Keratinocyte (primary cell): ENCODE results near the gene RAD23B.

Source experiments
- EZH2 ChIP-seq: IDR thresholded peaks from one replicate; pipeline ENCODE4 v1.6.1; 2012; ENCODE audit warnings: inconsistent platforms, mild to moderate bottlenecking, low read length, moderate library complexity
- TF ChIP-seq, protein P1 (sequence below), 3 experiments: IDR thresholded peaks in 1 of 3; conservative IDR thresholded peaks in 1 of 3; optimal IDR thresholded peaks in 1 of 3; 2 replicates in 2 of 3; 3 replicates in 1 of 3; pipeline versions ENCODE3 to v1.5.1; 2011; ENCODE audit warnings: low read length in 3 of 3, mild to moderate bottlenecking in 3 of 3, moderate library complexity in 2 of 3, control low read depth in 1 of 3, inconsistent platforms in 1 of 3; ENCODE audit not compliant: insufficient read depth in 2 of 3; ENCODE audit errors: extremely low read depth in 1 of 3

GRCh38 chr9:107333363-107333762 is 50.3 kb downstream of the RAD23B start:
- TF ChIP-seq, protein P1, sequence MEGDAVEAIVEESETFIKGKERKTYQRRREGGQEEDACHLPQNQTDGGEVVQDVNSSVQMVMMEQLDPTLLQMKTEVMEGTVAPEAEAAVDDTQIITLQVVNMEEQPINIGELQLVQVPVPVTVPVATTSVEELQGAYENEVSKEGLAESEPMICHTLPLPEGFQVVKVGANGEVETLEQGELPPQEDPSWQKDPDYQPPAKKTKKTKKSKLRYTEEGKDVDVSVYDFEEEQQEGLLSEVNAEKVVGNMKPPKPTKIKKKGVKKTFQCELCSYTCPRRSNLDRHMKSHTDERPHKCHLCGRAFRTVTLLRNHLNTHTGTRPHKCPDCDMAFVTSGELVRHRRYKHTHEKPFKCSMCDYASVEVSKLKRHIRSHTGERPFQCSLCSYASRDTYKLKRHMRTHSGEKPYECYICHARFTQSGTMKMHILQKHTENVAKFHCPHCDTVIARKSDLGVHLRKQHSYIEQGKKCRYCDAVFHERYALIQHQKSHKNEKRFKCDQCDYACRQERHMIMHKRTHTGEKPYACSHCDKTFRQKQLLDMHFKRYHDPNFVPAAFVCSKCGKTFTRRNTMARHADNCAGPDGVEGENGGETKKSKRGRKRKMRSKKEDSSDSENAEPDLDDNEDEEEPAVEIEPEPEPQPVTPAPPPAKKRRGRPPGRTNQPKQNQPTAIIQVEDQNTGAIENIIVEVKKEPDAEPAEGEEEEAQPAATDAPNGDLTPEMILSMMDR (optimal IDR thresholded peaks at IDR 0.05 in 1 of 3, IDR thresholded peaks at IDR 0.05 in 1 of 3, conservative IDR thresholded peaks at IDR 0.05 in 1 of 3; ENCODE audit: extremely low read depth in 1 of 3, insufficient read depth in 2 of 3, low read length in 3 of 3): no peak
- TF ChIP-seq EZH2: no peak
